ENCODE measurements around the gene ZNF575. TPM values are rescaled to one million over a fixed set of nuclear protein-coding genes. Genes with fewer than 3 reads are reported as not detected.

Gene ZNF575
- total RNA-seq, 1 donor from 2014 or later: not detected

DNA sequence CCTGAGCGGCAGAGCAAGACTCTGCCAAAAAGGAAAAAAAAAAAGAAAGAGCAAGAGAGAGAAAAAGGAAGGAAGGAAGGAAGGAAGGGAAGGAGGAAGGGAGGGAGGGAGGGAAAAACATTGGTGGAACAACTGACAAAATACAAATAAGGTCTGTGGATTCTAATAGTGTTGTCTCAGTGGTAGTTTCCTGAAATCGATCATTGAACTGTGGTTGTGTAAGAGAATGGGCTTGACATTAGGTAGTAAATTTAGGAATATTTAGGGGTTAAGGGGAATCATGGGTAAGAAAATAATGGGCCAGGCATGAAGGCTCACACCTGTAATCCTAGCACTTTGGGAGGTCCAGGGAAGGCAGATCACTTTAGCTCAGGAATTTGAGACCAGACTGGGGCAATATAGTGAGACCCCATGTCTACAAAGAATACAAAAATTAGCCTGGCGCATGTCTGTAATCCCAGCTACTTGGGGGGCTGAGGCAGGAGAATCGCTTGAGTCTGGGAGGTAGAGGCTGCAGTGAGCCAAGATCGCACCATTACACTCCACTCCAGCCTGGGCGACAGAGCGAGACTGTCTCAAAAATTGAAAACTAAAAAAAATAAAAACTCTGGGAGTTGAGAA lies 42.9 kb upstream of the ZNF575 start:
- TF ChIP-seq, protein P1, sequence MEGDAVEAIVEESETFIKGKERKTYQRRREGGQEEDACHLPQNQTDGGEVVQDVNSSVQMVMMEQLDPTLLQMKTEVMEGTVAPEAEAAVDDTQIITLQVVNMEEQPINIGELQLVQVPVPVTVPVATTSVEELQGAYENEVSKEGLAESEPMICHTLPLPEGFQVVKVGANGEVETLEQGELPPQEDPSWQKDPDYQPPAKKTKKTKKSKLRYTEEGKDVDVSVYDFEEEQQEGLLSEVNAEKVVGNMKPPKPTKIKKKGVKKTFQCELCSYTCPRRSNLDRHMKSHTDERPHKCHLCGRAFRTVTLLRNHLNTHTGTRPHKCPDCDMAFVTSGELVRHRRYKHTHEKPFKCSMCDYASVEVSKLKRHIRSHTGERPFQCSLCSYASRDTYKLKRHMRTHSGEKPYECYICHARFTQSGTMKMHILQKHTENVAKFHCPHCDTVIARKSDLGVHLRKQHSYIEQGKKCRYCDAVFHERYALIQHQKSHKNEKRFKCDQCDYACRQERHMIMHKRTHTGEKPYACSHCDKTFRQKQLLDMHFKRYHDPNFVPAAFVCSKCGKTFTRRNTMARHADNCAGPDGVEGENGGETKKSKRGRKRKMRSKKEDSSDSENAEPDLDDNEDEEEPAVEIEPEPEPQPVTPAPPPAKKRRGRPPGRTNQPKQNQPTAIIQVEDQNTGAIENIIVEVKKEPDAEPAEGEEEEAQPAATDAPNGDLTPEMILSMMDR (IDR thresholded peaks at IDR 0.05; ENCODE audit: insufficient read depth, low read length, severe bottlenecking): no peak
- FAIRE-seq: no peak

GRCh38 chr19:43490759-43491158 lies 42.2 kb upstream of the ZNF575 start:
- Histone ChIP-seq H3K36me3 (ENCODE audit: control insufficient read depth, insufficient read depth, low read length) (peaks cover 19% of the 10 kb centered on the region), H3K4me3 (ENCODE audit: low read depth, low read length) (no peak overlapping the region), H3K27me3 (ENCODE audit: control insufficient read depth, insufficient read depth, low read length) (no peaks in the 10 kb centered on the region)
- no peak for DNase-seq (ENCODE audit: low read depth)
- TF ChIP-seq, protein P1 (IDR thresholded peaks at IDR 0.05; ENCODE audit: insufficient read depth, low read length, severe bottlenecking): no peak
- FAIRE-seq: no peak

More for the DNA sequence above, 42.9 kb upstream of the ZNF575 start:
- peaks cover 12% of the 10 kb centered on the region for H3K36me3 ChIP-seq (ENCODE audit: control insufficient read depth, insufficient read depth, low read length)
- H3K4me3 ChIP-seq (ENCODE audit: low read depth, low read length): no peak overlapping the region
- no peaks in the 10 kb centered on the region for H3K27me3 ChIP-seq (ENCODE audit: control insufficient read depth, insufficient read depth, low read length)
- DNase-seq (ENCODE audit: low read depth): no peak

DNA sequence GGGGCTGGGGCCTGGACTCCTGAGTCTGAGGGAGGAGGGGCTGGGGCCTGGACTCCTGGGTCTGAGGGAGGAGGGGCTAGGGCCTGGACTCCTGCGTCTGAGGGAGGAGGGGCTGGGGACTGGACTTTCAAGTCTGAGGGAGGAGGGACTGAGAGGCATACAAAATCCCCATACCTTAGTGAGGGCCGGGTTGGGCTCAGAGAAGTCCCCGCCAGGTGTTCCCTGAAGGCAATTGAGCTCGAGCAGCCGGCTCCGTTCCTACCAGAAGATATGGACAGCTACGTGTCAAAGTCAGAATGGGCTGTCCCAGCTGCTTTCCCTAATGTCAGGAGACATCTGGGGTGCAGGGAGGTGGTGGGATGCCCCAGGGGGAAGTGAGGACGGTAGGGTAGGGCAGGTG lies 37.9 kb upstream of the ZNF575 start:
- no peak for FAIRE-seq
- no peak overlapping the region for H3K4me3 ChIP-seq (ENCODE audit: low read depth, low read length)
- TF ChIP-seq, protein P1 (IDR thresholded peaks at IDR 0.05; ENCODE audit: insufficient read depth, low read length, severe bottlenecking): no peak
- no peak for DNase-seq (ENCODE audit: low read depth)
- no peaks in the 10 kb centered on the region for H3K27me3 ChIP-seq (ENCODE audit: control insufficient read depth, insufficient read depth, low read length)
- H3K36me3 ChIP-seq (ENCODE audit: control insufficient read depth, insufficient read depth, low read length): peaks cover 26% of the 10 kb centered on the region

- Histone ChIP-seq H3K27me3 (ENCODE audit: control insufficient read depth, insufficient read depth, low read length) (no peaks in the 10 kb centered on the region), H3K36me3 (ENCODE audit: control insufficient read depth, insufficient read depth, low read length) (peaks cover 29% of the 10 kb centered on the region), H3K4me3 (ENCODE audit: low read depth, low read length) (no peak overlapping the region)
- TF ChIP-seq, protein P1 (IDR thresholded peaks at IDR 0.05; ENCODE audit: insufficient read depth, low read length, severe bottlenecking): no peak
- FAIRE-seq: no peak
- no peak for DNase-seq (ENCODE audit: low read depth)
Measured at GRCh38 chr19:43496960-43497359, 36.0 kb upstream of the ZNF575 start.

- Histone ChIP-seq H3K27me3 (ENCODE audit: control insufficient read depth, insufficient read depth, low read length) (no peaks in the 10 kb centered on the region), H3K36me3 (ENCODE audit: control insufficient read depth, insufficient read depth, low read length) (peaks cover 28% of the 10 kb centered on the region), H3K4me3 (ENCODE audit: low read depth, low read length) (no peak overlapping the region)
- FAIRE-seq: peak; percentile 18
- TF ChIP-seq, protein P1 (IDR thresholded peaks at IDR 0.05; ENCODE audit: insufficient read depth, low read length, severe bottlenecking): no peak
- DNase-seq (ENCODE audit: low read depth): no peak
Measured at GRCh38 chr19:43498233-43498842, 34.6 kb upstream of the ZNF575 start.
